ENCODE data around the gene UQCC2. TPM values are rescaled to one million over a fixed set of nuclear protein-coding genes. Genes with fewer than 3 reads are reported as not detected.

UQCC2 gene
- total and polyA plus RNA-seq, 2 of the 4 experiments (the other 2 are of a cell fraction) = 13.8 to 34.5 TPM

DNA sequence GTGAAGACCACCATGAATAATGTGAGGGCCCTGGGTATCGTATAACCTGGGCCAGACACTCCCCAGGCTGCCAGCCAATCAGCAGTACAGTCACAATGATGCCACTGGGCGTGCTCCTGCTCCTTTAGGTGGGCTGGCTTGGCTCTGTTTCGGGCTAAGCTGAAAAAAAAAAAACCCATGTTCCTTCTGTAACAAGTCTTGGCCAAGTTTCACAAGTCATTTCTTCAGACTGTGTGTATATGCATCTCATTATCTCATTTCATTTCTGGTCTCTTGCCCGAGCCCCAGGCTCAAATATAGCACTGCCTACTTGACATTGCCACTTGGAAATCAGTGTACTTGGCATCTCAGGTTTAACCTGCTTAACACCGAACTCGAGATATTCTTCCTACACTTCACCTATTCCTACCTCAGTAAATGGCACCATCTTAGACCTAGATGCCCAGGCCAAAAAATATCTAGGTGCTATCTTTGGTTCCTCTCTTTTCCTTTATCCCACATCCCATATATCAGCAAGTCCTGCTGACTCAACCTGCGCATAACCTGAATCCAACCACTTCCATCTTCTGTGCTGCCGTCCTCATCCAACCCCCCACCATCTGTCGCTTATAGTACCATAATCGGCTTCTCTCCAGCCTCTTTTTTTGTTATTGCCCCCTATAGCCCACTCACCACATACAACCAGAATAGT, 1.8 kb downstream of the UQCC2 start:
- no peak overlapping the region for H2BK5ac ChIP-seq (ENCODE audit: low read depth, low read length, poor library complexity, severe bottlenecking)
- H2BK120ac ChIP-seq (ENCODE audit: low read depth, low read length) = no peak overlapping the region
- no peak overlapping the region for H3K4me2 ChIP-seq (ENCODE audit: low read depth, low read length)
- H3K4me1 ChIP-seq (ENCODE audit: control insufficient read depth, insufficient read depth, low read length) = peaks cover 7% of the 10 kb centered on the region
- H3K4me3 ChIP-seq (ENCODE audit: insufficient read depth, low read depth, low read length) = no peak overlapping the region
- no peak overlapping the region for H3K56ac ChIP-seq (ENCODE audit: extremely low read depth, insufficient read depth, low read length)
- H3K9me1 ChIP-seq (ENCODE audit: insufficient read depth, low read length) = peaks cover 8% of the 10 kb centered on the region
- no peak overlapping the region for H4K8ac ChIP-seq (ENCODE audit: low read depth in 2 of 2, low read length in 2 of 2)
- no peak overlapping the region for H3K9ac ChIP-seq (ENCODE audit: low read depth, low read length)
- in situ Hi-C loops (cut with MboI; ENCODE audit: low sequenced_read_pairs) = loop anchor here (10.0 kb wide), 2 partner anchors 255 to 445 kb away; partner anchors contain the start of gene ZBTB9
- 96% methylated on average over 5 of the region's 10 CpGs; no CpG with 5 or more reads in 1 of the 2 experiments for WGBS, 2 experiments (ENCODE audit: extremely low coverage in 2 of 2, insufficient read length in 1 of 2)
- BruUV-seq (replicated peaks) = no TSS peak
- ChIA-PET POLR2A (ENCODE audit: unreplicated experiment) (no interaction called here), CTCF (interaction anchor here (0.6 kb wide), 1 partner anchor 209 kb away, joined by 4 read pairs; no protein-coding TSS in a partner anchor)
- H3K79me1 ChIP-seq (ENCODE audit: low read depth in 1 of 2, low read length in 2 of 2) = peaks cover 17 to 39% of the 10 kb centered on the region in 2 experiments
- no peaks in the 10 kb centered on the region for H3K9me3 ChIP-seq (ENCODE audit: control insufficient read depth, insufficient read depth, low read length)
- no peak overlapping the region for H3K18ac ChIP-seq (ENCODE audit: low read depth, low read length)
- dilution Hi-C loops (cut with HindIII; ENCODE audit: low sequenced_read_pairs, unreplicated experiment) = no loop called here
- peaks cover 4% of the 10 kb centered on the region; the same call in 1 of the 2 replicates for H3K27me3 ChIP-seq (ENCODE audit: control insufficient read depth, insufficient read depth, low read length)
- H2AFZ ChIP-seq (replicated peaks; ENCODE audit: low read length, poor library complexity) = no peak overlapping the region
- ATAC-seq (ENCODE audit: low read depth) (no peak), DNase-seq (no peak)
- no peak overlapping the region for H2AK5ac ChIP-seq (ENCODE audit: low read depth, low read length)
- no peak overlapping the region for H2AK9ac ChIP-seq (replicated peaks; ENCODE audit: low read depth, low read length, poor library complexity)
- no peak overlapping the region for H3K23ac ChIP-seq (ENCODE audit: low read depth, low read length)
- H4K20me1 ChIP-seq (ENCODE audit: insufficient read depth, low read length) = no peaks in the 10 kb centered on the region
- peaks cover 8% of the 10 kb centered on the region for H3K36me3 ChIP-seq (ENCODE audit: control insufficient read depth, insufficient read depth, low read length)
- no peak overlapping the region for H3K4ac ChIP-seq (ENCODE audit: low read depth, low read length)
- H3K27ac ChIP-seq (ENCODE audit: insufficient read depth, low read length) = no peak overlapping the region
- intact Hi-C loops (cut with micrococcal nuclease) = loop anchor here (2.0 kb wide), 2 partner anchors 61 to 317 kb away; no protein-coding TSS in a partner anchor
- H2BK15ac ChIP-seq (ENCODE audit: low read depth, low read length) = no peak overlapping the region
- no peak overlapping the region for H3K14ac ChIP-seq (replicated peaks; ENCODE audit: low read depth, low read length)
- H4K5ac ChIP-seq (ENCODE audit: low read depth, low read length) = no peak overlapping the region
- no peak overlapping the region for H4K91ac ChIP-seq (ENCODE audit: insufficient read depth, low read depth, low read length)
- no peak overlapping the region for H2BK20ac ChIP-seq (ENCODE audit: low read depth, low read length)
- no peak for TF ChIP-seq NFE2L2 (IDR thresholded peaks at IDR 0.05; ENCODE audit: low read depth, low read length)
- no peak for TF ChIP-seq CTCF (conservative IDR thresholded peaks at IDR 0.05; ENCODE audit: low read depth, low read length)
- TF ChIP-seq FOS (IDR thresholded peaks at IDR 0.05; ENCODE audit: low read depth, low read length) = no peak
- TF ChIP-seq ELK1 (IDR thresholded peaks at IDR 0.05; ENCODE audit: borderline replicate concordance, low read depth, low read length) = no peak
- no peak for TF ChIP-seq SMC3 (IDR thresholded peaks at IDR 0.05; ENCODE audit: low read depth, low read length)
- TF ChIP-seq POLR2A (IDR thresholded peaks at IDR 0.05; ENCODE audit: low read depth, low read length) = no peak
- no peak for TF ChIP-seq CHD1 (IDR thresholded peaks at IDR 0.05; ENCODE audit: low read depth, low read length)
- no peak for TF ChIP-seq MXI1 (IDR thresholded peaks at IDR 0.05; ENCODE audit: borderline replicate concordance, low read depth, low read length)
- TF ChIP-seq RCOR1 (IDR thresholded peaks at IDR 0.05; ENCODE audit: insufficient replicate concordance, low read length) = no peak
- TF ChIP-seq BHLHE40 (IDR thresholded peaks at IDR 0.05; ENCODE audit: low read depth, low read length) = no peak
- TF ChIP-seq MAZ (IDR thresholded peaks at IDR 0.05; ENCODE audit: borderline replicate concordance, low read depth, low read length) = no peak
- TF ChIP-seq MAFK (IDR thresholded peaks at IDR 0.05; ENCODE audit: low read depth, low read length) = no peak
- TF ChIP-seq, protein P1, sequence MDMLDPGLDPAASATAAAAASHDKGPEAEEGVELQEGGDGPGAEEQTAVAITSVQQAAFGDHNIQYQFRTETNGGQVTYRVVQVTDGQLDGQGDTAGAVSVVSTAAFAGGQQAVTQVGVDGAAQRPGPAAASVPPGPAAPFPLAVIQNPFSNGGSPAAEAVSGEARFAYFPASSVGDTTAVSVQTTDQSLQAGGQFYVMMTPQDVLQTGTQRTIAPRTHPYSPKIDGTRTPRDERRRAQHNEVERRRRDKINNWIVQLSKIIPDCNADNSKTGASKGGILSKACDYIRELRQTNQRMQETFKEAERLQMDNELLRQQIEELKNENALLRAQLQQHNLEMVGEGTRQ (IDR thresholded peaks at IDR 0.05; ENCODE audit: low read depth, low read length) = no peak
- TF ChIP-seq RAD21 (IDR thresholded peaks at IDR 0.05; ENCODE audit: low read length) = no peak
- no peak for TF ChIP-seq CEBPB (IDR thresholded peaks at IDR 0.05; ENCODE audit: low read depth, low read length)

Data from IMR-90 (cell line).